HEK293 (cell line): ENCODE data around the gene RPS18.
A peak's percentile ranks its signal among the peaks of the same experiment; 100 is the strongest.

Experiments
- INSM2 ChIP-seq: fragments of 450-650 bp; formaldehyde crosslinking; IDR thresholded peaks from 2 replicates; pipeline ENCODE4 v1.5.1; 2016; ENCODE audit warnings: missing biosample characterization, missing genetic modification characterization
- MZF1 ChIP-seq: fragments of 450-650 bp; formaldehyde crosslinking; IDR thresholded peaks from 2 replicates; pipeline ENCODE4 v1.5.1; 2017; ENCODE audit warnings: missing biosample characterization, missing genetic modification characterization, borderline replicate concordance
- PRDM1 ChIP-seq: fragments of 450-650 bp; formaldehyde crosslinking; IDR thresholded peaks from 2 replicates; pipeline ENCODE4; 2016; ENCODE audit warnings: missing biosample characterization, missing genetic modification characterization
- PRDM2 ChIP-seq: fragments of 450-650 bp; formaldehyde crosslinking; IDR thresholded peaks from 2 replicates; pipeline ENCODE4 v1.5.1; 2016; ENCODE audit warnings: missing biosample characterization, missing genetic modification characterization, borderline replicate concordance
- REPIN1 ChIP-seq: fragments of 450-650 bp; formaldehyde crosslinking; IDR thresholded peaks from 2 replicates; pipeline ENCODE4 v1.5.1; 2017; ENCODE audit warnings: missing biosample characterization, missing genetic modification characterization, low read depth
- ZBTB26 ChIP-seq: fragments of 450-650 bp; formaldehyde crosslinking; optimal IDR thresholded peaks from 2 replicates; pipeline ENCODE3; 2016; ENCODE audit warnings: missing biosample characterization, mild to moderate bottlenecking, missing genetic modification characterization
- ZBTB48 ChIP-seq: fragments of 450-650 bp; formaldehyde crosslinking; IDR thresholded peaks from 2 replicates; pipeline ENCODE4 v1.5.1; 2016; ENCODE audit warnings: missing biosample characterization, missing genetic modification characterization
- ZNF280C ChIP-seq: fragments of 450-650 bp; formaldehyde crosslinking; IDR thresholded peaks from 2 replicates; pipeline ENCODE4 v1.5.1; 2016; ENCODE audit warnings: missing biosample characterization, missing genetic modification characterization
- ZNF366 ChIP-seq: fragments of 450-650 bp; formaldehyde crosslinking; conservative IDR thresholded peaks from 2 replicates; pipeline ENCODE4 v1.5.1; 2016; ENCODE audit warnings: missing biosample characterization, missing genetic modification characterization
- ZNF518A ChIP-seq: fragments of 450-650 bp; formaldehyde crosslinking; conservative IDR thresholded peaks from 2 replicates; pipeline ENCODE4 v1.5.1; 2016; ENCODE audit warnings: low read depth, missing biosample characterization, missing genetic modification characterization
- ZNF548 ChIP-seq: fragments of 450-650 bp; formaldehyde crosslinking; IDR thresholded peaks from 2 replicates; pipeline ENCODE4 v1.5.1; 2016; ENCODE audit warnings: missing biosample characterization, missing genetic modification characterization
- ZNF621 ChIP-seq: fragments of 450-650 bp; formaldehyde crosslinking; IDR thresholded peaks from 2 replicates; pipeline ENCODE4 v1.5.1; 2017; ENCODE audit warnings: missing biosample characterization, missing genetic modification characterization
- ZNF626 ChIP-seq: fragments of 450-650 bp; sonication (Bioruptor Pico); formaldehyde crosslinking; IDR thresholded peaks from 2 replicates; pipeline ENCODE4 v1.5.1; 2018; ENCODE audit warnings: missing biosample characterization, missing genetic modification characterization, inconsistent platforms
- ZNF670 ChIP-seq: fragments of 450-650 bp; formaldehyde crosslinking; IDR thresholded peaks from 2 replicates; pipeline ENCODE4 v1.5.1; 2016; ENCODE audit warnings: missing biosample characterization, missing genetic modification characterization, low read depth
- ZNF704 ChIP-seq: fragments of 450-650 bp; formaldehyde crosslinking; IDR thresholded peaks from 2 replicates; pipeline ENCODE4 v1.5.1; 2016; ENCODE audit warnings: missing biosample characterization, missing genetic modification characterization
- ZNF747 ChIP-seq: fragments of 450-650 bp; formaldehyde crosslinking; IDR thresholded peaks from 2 replicates; pipeline ENCODE4 v1.5.1; 2016; ENCODE audit warnings: missing biosample characterization, missing genetic modification characterization
- ZNF777 ChIP-seq: fragments of 450-650 bp; formaldehyde crosslinking; IDR thresholded peaks from 2 replicates; pipeline ENCODE4 v1.5.1; 2017; ENCODE audit warnings: missing biosample characterization, missing genetic modification characterization, borderline replicate concordance
- ZSCAN18 ChIP-seq: fragments of 450-650 bp; formaldehyde crosslinking; IDR thresholded peaks from 2 replicates; pipeline ENCODE4 v1.5.1; 2016; ENCODE audit warnings: missing biosample characterization, missing genetic modification characterization

The RPS18 gene

GRCh38 chr6:33320315-33321181 lies 48.7 kb downstream of the RPS18 start (continued):
- TF ChIP-seq ZBTB26 (peak; percentile 16), ZNF747 (no peak), ZNF777 (tag by site-specific recombination) (no peak), ZNF626 (tag by site-specific recombination) (no peak), PRDM2 (tag by site-specific recombination) (no peak; the same call in 1 of the 2 replicates), ZNF670 (tag by site-specific recombination) (no peak), ZNF548 (tag by site-specific recombination) (no peak), INSM2 (tag by site-specific recombination) (peak; percentile 63; the same call in 1 of the 2 replicates), ZNF704 (no peak), PRDM1 (tag by site-specific recombination) (no peak), MZF1 (tag by site-specific recombination) (peak; percentile 17; the same call in 1 of the 2 replicates), ZNF518A (tag by site-specific recombination) (0 out of 2 replicates have a peak, but pooled peaks have one; percentile 38), ZSCAN18 (tag by site-specific recombination) (no peak), REPIN1 (tag by site-specific recombination) (0 out of 2 replicates have a peak, but pooled peaks have one; percentile 78), ZNF280C (no peak), ZNF366 (tag by site-specific recombination) (peak; percentile 72), ZBTB48 (tag by site-specific recombination) (0 out of 2 replicates have a peak, but pooled peaks have one; percentile 21), ZNF621 (tag by site-specific recombination) (no peak)
